AG04450 (cell line): ENCODE data around the gene PELI3. TPM values are rescaled to one million over a fixed set of nuclear protein-coding genes. Genes with fewer than 3 reads are reported as not detected.

Source experiments
- CTCF ChIA-PET: fragments of 300-600, 350-600 bp; formaldehyde crosslinking; extraction: SDS; loops from one replicate; lab custom pipeline; 2022; ENCODE audit warnings: antibody characterized with exemption, inconsistent platforms; lab: Charles Lee
- POLR2A ChIA-PET: fragments of 350-600 bp; formaldehyde crosslinking; extraction: SDS; loops from one replicate; lab custom pipeline; 2021; ENCODE audit warnings: antibody characterized with exemption, inconsistent platforms; lab: Yijun Ruan, JAX
- DNase-seq: peaks from one replicate; pipeline ENCODE4 v3.0.0-alpha.2; 2011; ENCODE audit warnings: low read depth, low spot score
- H3K27ac ChIP-seq: one replicate; pipeline ENCODE4 v1.5.1; 2012; ENCODE audit warnings: low read depth, low read length, control low read depth
- H3K27me3 ChIP-seq: one replicate; pipeline ENCODE4 v1.6.0; 2012; ENCODE audit warnings: low read length; ENCODE audit not compliant: control insufficient read depth, insufficient read depth
- H3K4me3 ChIP-seq: 2 replicates; pipeline ENCODE4 v1.5.1; 2011; ENCODE audit warnings: mild to moderate bottlenecking, low read depth, low read length, control low read depth
- H3K9me3 ChIP-seq: 2 replicates; pipeline ENCODE4 v1.5.1; 2012; ENCODE audit warnings: low read length; ENCODE audit not compliant: control insufficient read depth, insufficient read depth
- polyA plus RNA-seq: library from polyadenylated mRNA; depleted of rRNA; stranded (reverse); fragments of >200 nt; gene quantifications from 2 replicates; pipeline ENCODE4 v1.2.3, GENCODE V29; 2011
- TF ChIP-seq, protein P1 (sequence below): IDR thresholded peaks from 2 replicates; pipeline ENCODE4 v1.5.1; 2011; ENCODE audit warnings: low read depth, low read length, control low read depth, inconsistent platforms

The PELI3 gene
- polyA plus RNA-seq, 1 experiment, result 4.6 TPM

GRCh38 chr11:66447012-66447411 lies 19.7 kb upstream of the PELI3 start:
- no peak overlapping the region for H3K27ac ChIP-seq
- TF ChIP-seq, protein P1, sequence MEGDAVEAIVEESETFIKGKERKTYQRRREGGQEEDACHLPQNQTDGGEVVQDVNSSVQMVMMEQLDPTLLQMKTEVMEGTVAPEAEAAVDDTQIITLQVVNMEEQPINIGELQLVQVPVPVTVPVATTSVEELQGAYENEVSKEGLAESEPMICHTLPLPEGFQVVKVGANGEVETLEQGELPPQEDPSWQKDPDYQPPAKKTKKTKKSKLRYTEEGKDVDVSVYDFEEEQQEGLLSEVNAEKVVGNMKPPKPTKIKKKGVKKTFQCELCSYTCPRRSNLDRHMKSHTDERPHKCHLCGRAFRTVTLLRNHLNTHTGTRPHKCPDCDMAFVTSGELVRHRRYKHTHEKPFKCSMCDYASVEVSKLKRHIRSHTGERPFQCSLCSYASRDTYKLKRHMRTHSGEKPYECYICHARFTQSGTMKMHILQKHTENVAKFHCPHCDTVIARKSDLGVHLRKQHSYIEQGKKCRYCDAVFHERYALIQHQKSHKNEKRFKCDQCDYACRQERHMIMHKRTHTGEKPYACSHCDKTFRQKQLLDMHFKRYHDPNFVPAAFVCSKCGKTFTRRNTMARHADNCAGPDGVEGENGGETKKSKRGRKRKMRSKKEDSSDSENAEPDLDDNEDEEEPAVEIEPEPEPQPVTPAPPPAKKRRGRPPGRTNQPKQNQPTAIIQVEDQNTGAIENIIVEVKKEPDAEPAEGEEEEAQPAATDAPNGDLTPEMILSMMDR, result no peak
- CTCF ChIA-PET, result no interaction called here
- H3K27me3 ChIP-seq, result peaks cover 23% of the 10 kb centered on the region
- DNase-seq, result no peak
- peaks cover 9% of the 10 kb centered on the region for H3K9me3 ChIP-seq
- H3K4me3 ChIP-seq, result no peak overlapping the region
- POLR2A ChIA-PET, result no interaction called here

GRCh38 chr11:66448523-66448922 lies 18.2 kb upstream of the PELI3 start:
- TF ChIP-seq, protein P1, result no peak
- Histone ChIP-seq H3K4me3 (no peak overlapping the region), H3K27me3 (peaks cover 28% of the 10 kb centered on the region), H3K9me3 (peaks cover under 1% of the 10 kb centered on the region; the same call in 1 of the 2 replicates), H3K27ac (no peak overlapping the region)
- ChIA-PET POLR2A (no interaction called here), CTCF (no interaction called here)
- DNase-seq, result no peak

DNA sequence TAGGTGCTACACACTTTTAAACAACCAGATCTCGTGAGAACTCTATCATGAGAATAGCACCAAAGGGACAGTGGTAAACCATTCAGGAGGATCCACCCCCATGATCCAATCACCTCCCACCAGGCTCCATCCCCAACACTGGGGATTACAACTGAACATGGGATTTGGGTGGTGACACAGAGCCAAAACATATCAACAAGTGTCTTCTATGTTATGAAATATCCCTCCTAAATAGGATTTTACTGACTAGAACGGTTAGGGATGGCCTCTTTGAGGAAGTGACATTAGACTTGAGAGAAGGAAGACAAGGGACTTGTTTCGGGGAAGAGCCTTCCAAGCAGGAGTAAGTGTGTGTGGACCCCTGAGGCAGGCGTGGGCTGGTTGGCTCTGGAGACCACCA lies 16.1 kb upstream of the PELI3 start:
- Histone ChIP-seq H3K4me3 (no peak overlapping the region), H3K27me3 (peaks cover 36% of the 10 kb centered on the region), H3K9me3 (no peaks in the 10 kb centered on the region), H3K27ac (no peak overlapping the region)
- ChIA-PET CTCF (interaction anchor here (1.3 to 1.5 kb wide), 2 partner anchors 44 to 64 kb away, joined by 3 read pairs; no protein-coding TSS in a partner anchor), POLR2A (no interaction called here)
- TF ChIP-seq, protein P1, result no peak
- DNase-seq, result no peak

DNA sequence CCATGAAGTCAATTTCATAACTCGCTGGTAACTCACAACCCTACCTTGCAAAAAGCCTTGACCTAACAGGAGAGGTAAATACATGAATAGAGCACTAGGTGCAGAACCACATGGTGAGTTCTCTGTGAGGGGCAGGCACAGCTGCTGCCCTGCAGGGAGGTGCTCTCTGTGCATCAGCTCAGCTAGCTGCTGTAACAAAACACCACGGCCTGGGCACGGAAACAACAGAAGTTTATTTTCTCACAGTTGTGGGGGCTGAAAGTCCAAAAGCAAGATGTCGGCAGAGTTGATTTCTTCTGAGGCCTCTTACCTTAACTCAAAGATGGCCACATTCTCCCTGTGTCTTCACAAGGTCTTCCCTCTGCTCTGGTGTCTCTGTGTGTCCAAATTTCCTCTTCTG lies 15.0 kb upstream of the PELI3 start:
- Histone ChIP-seq H3K9me3 (no peaks in the 10 kb centered on the region), H3K27ac (no peak overlapping the region), H3K27me3 (peaks cover 41% of the 10 kb centered on the region), H3K4me3 (no peak overlapping the region)
- ChIA-PET CTCF (no interaction called here), POLR2A (no interaction called here)
- DNase-seq, result no peak
- TF ChIP-seq, protein P1, result no peak

DNA sequence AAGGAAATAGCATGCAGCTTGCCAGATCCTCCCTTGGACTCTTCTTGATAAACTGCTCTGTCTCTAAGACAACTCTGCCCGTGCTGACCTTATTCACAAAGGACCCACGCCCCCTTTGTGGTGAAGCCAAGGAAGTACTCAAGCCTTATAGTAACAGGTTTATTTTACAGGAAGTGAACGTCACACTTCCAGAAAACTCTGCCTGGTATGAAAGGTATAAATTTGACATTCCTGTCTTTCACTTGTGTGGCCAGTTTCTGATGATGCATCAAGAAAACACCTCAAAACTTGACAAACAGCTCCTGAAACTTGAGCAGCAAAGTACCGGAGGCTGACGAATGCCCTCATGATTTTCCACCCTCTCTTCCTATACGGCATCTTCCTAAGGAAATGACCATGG lies 12.5 kb upstream of the PELI3 start:
- TF ChIP-seq, protein P1, result no peak
- Histone ChIP-seq H3K27ac (no peak overlapping the region), H3K4me3 (no peak overlapping the region), H3K9me3 (no peaks in the 10 kb centered on the region), H3K27me3 (peaks cover 35% of the 10 kb centered on the region)
- ChIA-PET POLR2A (no interaction called here), CTCF (interaction anchor here (0.5 to 1.0 kb wide), 3 partner anchors 26 to 865 kb away, joined by 3 to 6 read pairs (median 4); no protein-coding TSS in a partner anchor)
- no peak for DNase-seq
